NB4 (cell line): Measurements from ENCODE around the gene TMEM132C.

Source experiments
- CTCF ChIP-seq: IDR thresholded peaks from one replicate; pipeline ENCODE4 v1.5.1; 2012; ENCODE audit warnings: low read depth, low read length
- MYC ChIP-seq: IDR thresholded peaks from 2 replicates; pipeline ENCODE4 v1.6.1; 2011; ENCODE audit warnings: low read depth, low read length
- POLR2A ChIP-seq: IDR thresholded peaks from 2 replicates; pipeline ENCODE4 v1.6.1; 2011; ENCODE audit warnings: mild to moderate bottlenecking; ENCODE audit not compliant: insufficient read length; ENCODE audit errors: extremely low read depth

- TF ChIP-seq CTCF (no peak), MYC (no peak), POLR2A (no peak)
These were observed 270.7 kb downstream of the TMEM132C start for GRCh38 chr12:128537668-128538067.
